UCSD-AML1 (cell line): ENCODE measurements around the gene DHX32.
"Not testable (repeated sequence)": the region's sequence is repeated elsewhere in the genome, so short reads cannot be mapped to it uniquely, and the experiment has no call there.

ENCODE experiments used
- DNase-seq: peaks from one replicate; lab custom pipeline; 2025; ENCODE audit not compliant: unreplicated experiment; lab: John Stamatoyannopoulos, UW

DHX32 gene

GRCh38 chr10:125881192-125881591 lies at the start of gene DHX32:
TSS of gene DHX32 (minus strand) at chr10:125881292. CDS start at chr10:125880824, 468 bp downstream.
- DNase-seq: no peak

GRCh38 chr10:125929618-125930017 lies 48.5 kb upstream of the DHX32 start:
- no peak for DNase-seq

GRCh38 chr10:125928928-125929585 lies 48.0 kb upstream of the DHX32 start:
- DNase-seq: no peak

- not testable (repeated sequence) for DNase-seq
These were observed 46.2 kb upstream of the DHX32 start for GRCh38 chr10:125927265-125927664.

DNA sequence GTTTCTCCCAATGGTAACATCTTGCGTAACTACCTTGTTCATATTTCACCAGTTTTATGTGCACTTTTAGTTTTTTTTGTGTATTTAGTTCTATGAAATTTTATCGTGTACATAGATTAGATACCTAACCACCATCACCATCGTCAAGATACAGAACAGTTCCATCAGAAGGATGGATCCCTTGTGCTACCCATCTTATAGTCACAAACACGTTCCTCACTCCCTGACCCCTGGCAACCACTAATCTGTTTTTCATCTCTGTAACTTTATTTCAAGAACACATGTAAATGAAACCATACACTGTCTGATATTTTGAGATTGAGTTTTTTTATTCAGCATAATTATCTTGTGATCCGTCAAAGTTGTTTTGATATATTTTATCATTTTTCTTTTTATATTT lies 45.2 kb upstream of the DHX32 start:
- no peak for DNase-seq

DNA sequence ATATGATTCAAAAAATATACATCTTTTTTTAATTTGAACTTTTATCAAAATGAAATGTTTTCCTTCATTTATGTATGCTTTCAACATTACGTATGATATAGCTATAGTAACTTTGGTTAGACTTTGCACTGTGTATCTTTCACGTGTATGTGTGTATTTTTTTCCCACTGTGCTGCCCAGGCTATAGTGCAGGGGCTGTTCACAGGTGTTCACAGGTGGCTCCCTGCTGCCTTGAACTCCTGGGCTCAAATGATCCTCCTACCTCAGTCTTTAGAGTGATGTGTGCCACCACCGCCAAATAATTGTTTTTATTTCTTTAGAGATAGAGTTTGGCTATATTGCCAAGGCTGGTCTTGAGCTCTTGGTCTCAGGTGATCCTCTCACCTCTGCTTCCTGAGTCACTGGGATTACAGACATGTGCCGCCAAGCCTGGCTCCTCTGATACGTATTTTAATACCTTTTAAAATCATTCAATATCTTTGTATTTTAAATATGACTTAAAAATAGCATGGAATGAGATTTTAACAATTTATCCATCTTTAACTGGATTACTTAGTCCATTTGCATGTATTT lies 44.3 kb upstream of the DHX32 start:
- no peak for DNase-seq

DNA sequence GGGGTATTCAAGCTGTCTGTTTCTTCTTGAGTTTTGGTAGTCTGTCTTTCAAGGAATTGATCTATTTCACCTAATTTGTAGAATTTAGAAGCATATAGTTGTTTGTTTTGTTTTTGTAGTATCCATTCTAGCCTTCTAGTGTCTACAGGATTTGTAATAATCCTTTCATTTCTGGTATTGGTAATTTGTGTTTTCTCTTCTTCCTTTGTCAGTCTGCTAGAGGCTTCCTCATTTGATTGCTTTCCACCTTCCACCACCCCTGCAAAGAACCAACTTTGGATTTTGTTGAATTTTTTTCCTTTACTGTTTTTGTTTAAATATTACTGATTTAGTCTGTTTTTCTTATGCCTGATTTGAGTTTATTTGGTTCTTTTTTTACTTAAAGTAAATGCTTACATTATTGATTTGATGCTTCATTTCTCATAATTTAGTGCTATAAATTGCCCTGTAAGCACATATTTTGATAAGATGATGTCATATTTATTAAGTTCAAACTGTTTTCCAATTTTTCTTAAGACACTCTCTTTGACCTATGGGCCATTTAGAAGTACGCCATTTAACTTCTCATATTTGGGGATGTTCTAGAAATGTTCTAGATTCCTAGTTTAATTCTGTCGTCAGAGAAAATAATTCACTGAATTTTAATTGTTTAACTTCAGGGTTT lies 40.7 kb upstream of the DHX32 start:
- not testable (repeated sequence) for DNase-seq

GRCh38 chr10:125917704-125918361 lies 36.7 kb upstream of the DHX32 start:
- not testable (repeated sequence) for DNase-seq

DNA sequence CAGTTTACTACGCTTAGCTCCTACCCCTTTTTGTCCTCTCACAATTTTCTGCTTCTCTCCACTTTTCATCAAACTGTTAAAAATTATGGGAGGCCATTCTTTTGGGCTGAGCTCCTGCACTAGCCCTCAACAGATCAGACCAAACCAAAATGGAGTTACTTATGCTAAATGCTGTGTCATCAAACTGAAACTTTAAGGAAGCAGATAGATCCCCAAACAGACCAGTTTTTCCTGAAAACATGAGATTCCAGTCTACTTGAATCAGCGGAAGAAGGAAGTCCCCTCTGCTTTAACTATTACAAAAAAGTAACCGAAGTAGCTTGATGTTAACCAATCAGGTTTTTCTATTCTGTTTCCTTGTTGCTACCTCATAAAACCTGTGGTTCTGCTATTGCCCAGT lies 35.9 kb upstream of the DHX32 start:
- no peak for DNase-seq

- not testable (repeated sequence) for DNase-seq
These were observed 32.2 kb upstream of the DHX32 start for GRCh38 chr10:125913277-125913676.

DNA sequence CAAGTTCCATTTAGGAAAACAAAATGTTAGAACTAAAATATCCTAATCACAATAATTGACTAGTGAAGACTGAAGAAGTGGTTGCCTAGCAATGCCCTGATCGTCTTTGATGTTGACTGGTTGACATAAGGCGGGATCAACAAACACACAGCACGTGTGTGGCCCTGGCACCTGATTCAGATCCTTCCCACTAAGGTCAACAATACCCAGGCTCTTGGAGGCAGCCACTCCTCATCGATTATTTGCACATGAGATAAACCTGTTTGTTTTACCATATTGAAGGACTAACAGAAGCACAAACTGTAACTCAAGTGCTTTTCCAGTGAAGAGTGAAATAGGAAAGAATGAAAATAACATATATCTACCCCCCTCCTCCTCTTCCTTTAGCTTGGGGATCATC lies 30.9 kb upstream of the DHX32 start:
- no peak for DNase-seq

DNA sequence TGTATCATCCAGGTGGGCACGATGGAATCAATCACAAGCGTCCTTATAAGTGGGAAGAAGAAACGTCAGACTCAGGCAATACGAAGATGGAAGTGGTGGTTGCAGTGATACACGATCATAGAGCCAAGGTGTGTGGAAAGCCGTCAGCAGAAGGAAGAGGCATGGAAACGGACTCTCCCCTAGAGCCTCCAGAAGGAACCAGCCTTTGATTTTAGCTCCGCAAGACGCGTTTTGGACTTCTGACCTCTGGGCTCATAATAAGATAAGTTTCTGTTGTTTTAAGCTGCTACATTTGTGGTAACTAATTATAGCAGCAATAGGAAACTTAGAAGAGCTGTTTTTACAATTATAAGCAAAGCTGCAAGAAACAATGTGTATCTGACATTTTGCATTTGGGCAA lies 30.1 kb upstream of the DHX32 start:
- no peak for DNase-seq

DNA sequence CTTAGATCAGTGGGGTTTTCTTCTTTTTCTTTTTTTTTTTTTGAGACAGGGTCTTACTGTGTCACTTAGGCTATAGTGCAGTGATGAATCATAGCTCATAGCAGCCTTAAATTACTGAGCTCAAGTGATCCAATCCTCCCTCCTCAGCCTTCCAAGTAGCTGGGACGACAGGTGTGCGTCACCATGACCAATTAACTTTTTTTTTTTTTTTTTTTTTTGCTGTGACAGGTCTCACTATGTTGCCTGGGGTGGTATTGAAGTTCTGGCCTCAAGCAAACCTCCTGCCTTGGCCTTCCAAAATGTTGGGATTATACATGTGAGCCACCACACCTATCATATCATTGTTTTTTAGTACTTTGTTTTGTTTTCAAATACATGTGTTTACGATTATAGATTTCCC lies 28.4 kb upstream of the DHX32 start:
- DNase-seq: not testable (repeated sequence)

DNA sequence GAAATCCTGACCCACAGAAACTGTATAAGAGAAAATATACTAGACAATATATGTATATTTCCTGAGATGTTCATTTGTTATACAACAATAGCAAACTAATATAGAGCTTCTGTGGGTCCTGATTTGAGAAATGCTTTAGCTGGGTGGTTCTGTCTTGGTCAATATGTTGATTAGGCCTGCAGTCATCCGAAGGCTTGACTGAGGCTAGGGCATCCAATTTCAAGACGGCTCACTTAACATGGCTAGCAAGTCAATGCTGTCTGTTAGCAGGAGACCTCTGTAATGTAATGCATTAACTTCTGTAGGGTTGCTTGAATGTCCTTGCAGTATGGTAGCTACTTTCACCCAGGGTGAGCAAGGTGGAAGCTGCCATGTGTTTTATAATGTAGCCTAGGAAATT lies 27.7 kb upstream of the DHX32 start:
- not testable (repeated sequence) for DNase-seq

- not testable (repeated sequence) for DNase-seq
These were observed 26.5 kb upstream of the DHX32 start for GRCh38 chr10:125907598-125907997.

GRCh38 chr10:125905069-125905994 lies 24.2 kb upstream of the DHX32 start:
- DNase-seq: not testable (repeated sequence)

- not testable (repeated sequence) for DNase-seq
These were observed 22.1 kb upstream of the DHX32 start for GRCh38 chr10:125903135-125903640.

- not testable (repeated sequence) for DNase-seq
These were observed 19.9 kb upstream of the DHX32 start for GRCh38 chr10:125900963-125901362.

GRCh38 chr10:125897317-125897716 lies 16.2 kb upstream of the DHX32 start:
- not testable (repeated sequence) for DNase-seq
